ENCODE data around the gene MBL2. TPM values are rescaled to one million over a fixed set of nuclear protein-coding genes. Genes with fewer than 3 reads are reported as not detected.

The MBL2 gene
- total RNA-seq, 2 donors from 2014 or later: not detected

DNA sequence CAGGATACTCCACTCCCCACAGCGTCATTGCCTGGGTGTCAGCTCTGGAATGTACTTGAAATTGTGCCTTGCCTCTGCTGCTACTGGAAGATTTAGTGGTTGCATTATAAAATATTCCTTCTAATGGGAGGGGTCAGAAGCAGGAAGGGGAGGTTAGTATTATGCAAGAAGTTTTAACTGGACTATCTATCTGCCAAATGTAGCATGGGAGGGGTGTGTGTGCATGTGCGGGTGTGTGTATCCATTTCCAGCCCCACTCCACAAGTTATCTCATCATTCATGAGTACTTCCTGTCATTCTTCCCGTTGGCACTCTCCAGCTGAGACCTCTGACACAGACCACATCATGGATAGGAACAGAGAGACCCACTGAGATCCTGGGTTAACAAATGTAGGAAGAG lies 13.4 kb downstream of the MBL2 start:
- no peak overlapping the region for H3K4me3 Mint-ChIP-seq
- H3K4me1 Mint-ChIP-seq (ENCODE audit: low read depth in 2 of 2): no peaks in the 10 kb centered on the region
- H3K27ac Mint-ChIP-seq: no peak overlapping the region
- no peaks in the 10 kb centered on the region for H3K27me3 Mint-ChIP-seq
- ATAC-seq: no peak
- peaks cover 8% of the 10 kb centered on the region for H3K9me3 Mint-ChIP-seq
- no peak for DNase-seq (ENCODE audit: low spot score)
- no peaks in the 10 kb centered on the region for H3K36me3 Mint-ChIP-seq

DNA sequence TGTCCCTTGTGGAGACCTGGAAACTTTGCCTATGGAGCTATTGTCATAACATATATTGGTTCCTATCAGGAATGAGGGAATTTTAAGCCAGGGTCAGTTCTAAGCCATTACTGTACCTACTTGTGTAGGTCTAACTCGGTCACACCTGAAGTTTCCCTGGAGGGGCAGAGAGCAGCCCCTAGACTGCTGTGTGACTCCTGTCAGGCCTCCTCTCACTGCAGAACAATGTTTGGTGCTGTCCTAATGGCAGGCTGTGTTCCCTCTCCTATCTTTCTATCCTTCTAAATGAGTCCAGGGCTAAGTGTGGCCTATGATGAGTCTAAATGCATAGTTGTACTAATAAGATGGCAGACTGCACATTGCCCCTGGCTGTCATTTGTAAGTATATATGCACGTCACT lies 14.2 kb downstream of the MBL2 start:
- Mint-ChIP-seq H3K36me3 (no peaks in the 10 kb centered on the region), H3K27me3 (no peaks in the 10 kb centered on the region), H3K9me3 (peaks cover 8% of the 10 kb centered on the region), H3K4me1 (ENCODE audit: low read depth in 2 of 2) (no peaks in the 10 kb centered on the region), H3K27ac (no peak overlapping the region), H3K4me3 (no peak overlapping the region)
- ATAC-seq: no peak
- no peak for DNase-seq (ENCODE audit: low spot score)

DNA sequence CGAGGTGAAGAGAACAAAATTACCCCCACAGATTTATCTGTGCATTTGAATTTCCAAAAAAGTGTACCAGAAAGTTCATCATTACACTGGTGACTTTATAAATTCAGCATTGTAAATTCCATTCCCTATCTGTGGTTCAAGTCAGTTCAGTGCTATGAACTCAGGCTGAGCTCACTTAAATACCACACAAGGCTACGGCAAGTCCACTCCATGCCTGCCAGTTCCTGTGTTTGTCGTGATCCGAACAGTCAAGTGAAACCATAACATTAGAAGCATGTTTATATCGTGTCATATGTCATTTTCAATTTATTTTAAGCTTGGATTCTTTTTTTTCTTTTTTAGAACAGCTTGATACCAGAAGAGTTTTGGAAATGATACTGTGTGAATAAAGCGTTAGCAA lies 14.8 kb downstream of the MBL2 start:
- H3K4me1 Mint-ChIP-seq (ENCODE audit: low read depth in 2 of 2): no peaks in the 10 kb centered on the region
- H3K36me3 Mint-ChIP-seq: no peaks in the 10 kb centered on the region

DNA sequence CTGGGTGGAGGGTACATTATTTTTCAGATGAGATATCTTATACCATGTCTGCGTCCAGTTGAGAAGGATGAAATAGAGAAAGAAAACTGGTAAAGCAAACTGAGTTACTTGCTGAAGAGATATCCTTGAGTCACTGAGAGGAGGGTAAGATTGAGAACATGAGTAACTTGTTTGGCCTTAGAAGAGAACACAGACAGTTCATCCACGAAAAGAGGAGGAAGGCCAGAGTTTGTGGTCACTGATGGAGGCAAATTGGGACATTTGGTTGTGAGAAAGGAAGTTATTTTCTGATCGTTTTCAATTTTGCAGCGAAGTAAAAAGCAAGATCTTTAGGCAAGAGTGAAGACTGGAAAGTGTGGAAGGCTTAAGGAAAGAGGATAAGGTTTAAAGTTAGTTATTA lies 15.6 kb downstream of the MBL2 start:
- Mint-ChIP-seq H3K27me3 (no peaks in the 10 kb centered on the region), H3K4me1 (ENCODE audit: low read depth in 2 of 2) (no peaks in the 10 kb centered on the region), H3K9me3 (peaks cover 4% of the 10 kb centered on the region), H3K36me3 (no peaks in the 10 kb centered on the region), H3K4me3 (no peak overlapping the region), H3K27ac (no peak overlapping the region)
- ATAC-seq: no peak
- no peak for DNase-seq (ENCODE audit: low spot score)

More for the DNA sequence above, 14.8 kb downstream of the MBL2 start:
- Mint-ChIP-seq H3K27ac (no peak overlapping the region), H3K9me3 (peaks cover 8% of the 10 kb centered on the region), H3K4me3 (no peak overlapping the region), H3K27me3 (no peaks in the 10 kb centered on the region)
- no peak for ATAC-seq
- no peak for DNase-seq (ENCODE audit: low spot score)

DNA sequence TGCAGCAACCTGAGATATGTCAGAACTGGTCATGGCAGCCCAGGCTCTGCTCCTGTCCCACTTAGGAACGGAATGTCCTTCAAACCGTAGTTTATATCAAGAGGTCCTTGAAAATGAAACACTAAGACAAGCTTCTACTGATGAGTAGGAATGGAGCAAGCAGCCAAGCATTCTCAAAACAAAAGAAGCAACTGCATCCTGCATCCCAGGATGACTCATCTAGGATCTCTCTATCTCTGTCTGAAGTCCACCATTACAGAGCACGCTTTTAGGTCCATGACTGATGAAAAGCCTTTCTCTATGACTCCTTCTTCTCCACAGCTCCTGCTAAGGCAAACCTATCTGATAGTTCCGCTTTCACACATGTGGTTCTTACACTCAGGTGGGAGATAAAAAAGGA lies 16.3 kb downstream of the MBL2 start:
- DNase-seq (ENCODE audit: low spot score) (no peak), ATAC-seq (no peak)
- Mint-ChIP-seq H3K9me3 (peaks cover 4% of the 10 kb centered on the region), H3K27me3 (no peaks in the 10 kb centered on the region), H3K36me3 (no peaks in the 10 kb centered on the region), H3K4me1 (ENCODE audit: low read depth in 2 of 2) (no peaks in the 10 kb centered on the region), H3K27ac (no peak overlapping the region), H3K4me3 (no peak overlapping the region)

DNA sequence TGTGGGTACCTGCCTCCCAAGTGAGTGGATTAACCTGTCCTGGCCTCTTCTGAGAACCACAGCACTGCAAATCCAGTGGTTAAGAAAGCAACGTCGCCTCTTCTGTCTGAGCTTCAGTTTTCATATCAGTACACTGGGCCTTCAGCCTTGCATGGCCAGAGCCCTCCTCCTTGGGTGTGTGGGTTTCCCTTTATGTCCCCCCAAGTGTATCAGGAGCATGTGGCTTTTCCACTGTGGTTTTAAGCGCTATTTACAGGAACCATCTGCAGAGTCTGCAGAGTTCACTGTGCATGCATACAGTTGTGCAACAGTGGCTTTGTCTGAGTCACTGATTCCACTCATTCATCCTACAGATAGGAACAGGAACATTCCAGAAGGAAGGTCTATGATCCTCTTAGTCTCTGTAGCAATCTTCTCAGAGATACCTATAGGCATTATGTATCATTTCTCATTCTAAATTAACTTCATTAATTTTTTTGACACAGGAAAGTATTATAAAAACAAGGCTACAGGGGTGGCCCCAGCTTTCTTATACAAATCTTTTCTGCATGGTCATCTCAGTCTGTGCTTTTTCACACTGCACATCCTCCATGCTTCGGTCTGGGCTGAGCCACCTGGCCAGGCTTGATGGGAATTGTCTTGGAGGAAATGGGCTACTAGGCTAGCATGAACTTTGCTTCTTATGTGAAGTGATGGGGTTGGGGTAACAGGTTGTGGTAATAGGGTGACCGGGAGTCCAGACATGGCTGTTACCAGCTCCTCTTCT lies 17.1 kb downstream of the MBL2 start:
- DNase-seq (ENCODE audit: low spot score) (no peak), ATAC-seq (peak; percentile 27 to 57)
- no peaks in the 10 kb centered on the region for H3K27me3 Mint-ChIP-seq
- H3K36me3 Mint-ChIP-seq: no peaks in the 10 kb centered on the region
- no peak overlapping the region for H3K4me3 Mint-ChIP-seq
- no peaks in the 10 kb centered on the region for H3K4me1 Mint-ChIP-seq (ENCODE audit: low read depth in 2 of 2)
- peaks cover 4% of the 10 kb centered on the region for H3K9me3 Mint-ChIP-seq
- no peak overlapping the region for H3K27ac Mint-ChIP-seq

DNA sequence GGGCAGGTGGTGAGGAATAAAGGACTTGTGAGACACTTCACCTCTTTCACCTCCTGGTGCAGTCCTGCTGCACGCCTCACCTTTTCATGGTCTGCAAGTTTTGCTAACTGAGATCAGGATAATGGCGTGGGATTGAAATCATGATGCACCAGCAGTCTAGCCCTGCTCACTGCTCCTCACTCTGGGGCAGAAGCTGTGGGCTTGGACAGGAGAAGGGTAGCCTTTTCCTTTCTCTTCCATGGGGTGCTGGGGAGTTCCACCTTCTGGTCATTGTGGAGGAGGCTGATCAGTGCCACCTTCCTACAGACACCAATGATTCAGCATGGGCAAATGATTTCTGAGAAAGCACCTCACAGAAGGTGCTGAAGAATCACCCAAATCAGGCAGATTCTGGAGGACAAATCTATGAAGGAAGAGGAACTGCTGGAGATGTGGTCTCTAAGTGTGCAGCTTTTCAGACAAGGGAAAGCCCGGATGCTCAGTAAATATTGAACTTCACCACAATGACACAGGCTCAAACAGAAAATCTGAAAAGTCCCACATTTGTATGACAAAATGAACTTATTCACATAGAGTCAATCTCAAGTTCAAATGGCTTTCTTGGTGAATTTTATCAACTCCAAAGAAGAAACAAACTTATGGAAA lies 19.7 kb downstream of the MBL2 start:
- Mint-ChIP-seq H3K4me1 (ENCODE audit: low read depth in 2 of 2) (no peaks in the 10 kb centered on the region), H3K4me3 (no peak overlapping the region), H3K27ac (no peak overlapping the region), H3K9me3 (peaks cover 15% of the 10 kb centered on the region), H3K36me3 (no peaks in the 10 kb centered on the region), H3K27me3 (no peaks in the 10 kb centered on the region)
- DNase-seq (ENCODE audit: low spot score) (no peak), ATAC-seq (no peak)

DNA sequence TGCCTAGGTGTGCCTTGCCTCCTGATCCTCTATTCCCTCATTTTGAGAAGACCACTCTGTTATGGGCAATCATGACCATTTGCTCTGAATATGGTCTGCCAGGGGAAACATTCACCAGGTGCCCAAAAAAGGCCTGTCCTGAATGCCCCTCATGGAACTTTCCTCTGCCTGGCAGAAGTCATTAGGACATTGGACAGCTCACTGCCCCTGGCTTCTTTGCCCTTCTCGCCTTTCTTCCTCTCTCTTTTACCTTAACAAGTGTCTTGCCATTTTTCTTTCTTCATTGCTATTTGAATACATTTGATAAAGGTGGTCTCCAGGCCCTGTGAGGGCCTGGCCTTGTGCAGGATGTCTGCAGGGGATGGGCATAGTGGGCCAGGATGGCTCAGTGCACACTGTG lies 20.3 kb downstream of the MBL2 start:
- Mint-ChIP-seq H3K4me1 (ENCODE audit: low read depth in 2 of 2) (no peaks in the 10 kb centered on the region), H3K27me3 (no peaks in the 10 kb centered on the region), H3K27ac (no peak overlapping the region), H3K9me3 (peaks cover 15% of the 10 kb centered on the region), H3K36me3 (no peaks in the 10 kb centered on the region), H3K4me3 (no peak overlapping the region)
- DNase-seq (ENCODE audit: low spot score) (no peak), ATAC-seq (no peak)

DNA sequence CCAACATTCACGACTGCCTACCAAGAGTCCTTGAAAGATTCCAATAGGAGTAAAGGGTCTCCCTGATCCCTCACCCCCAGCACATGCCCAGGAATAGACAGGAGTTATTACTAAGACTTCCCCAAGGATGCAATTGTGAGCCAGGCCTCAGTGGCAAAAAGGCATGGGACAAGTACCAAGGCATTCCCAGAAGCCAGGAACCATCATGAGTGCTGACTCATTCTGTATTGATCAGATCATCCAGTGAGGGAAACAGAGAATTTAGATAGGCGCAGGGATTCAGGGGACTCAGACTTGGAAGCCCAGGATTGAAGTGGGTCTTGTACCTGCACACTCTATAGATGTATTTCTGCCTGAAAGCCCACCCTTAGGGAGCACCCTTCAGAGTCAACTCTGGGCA lies 21.2 kb downstream of the MBL2 start:
- Mint-ChIP-seq H3K27me3 (no peaks in the 10 kb centered on the region), H3K9me3 (peaks cover 11% of the 10 kb centered on the region), H3K4me1 (ENCODE audit: low read depth in 2 of 2) (no peaks in the 10 kb centered on the region), H3K27ac (no peak overlapping the region), H3K36me3 (no peaks in the 10 kb centered on the region), H3K4me3 (no peak overlapping the region)
- ATAC-seq (no peak), DNase-seq (ENCODE audit: low spot score) (no peak)

DNA sequence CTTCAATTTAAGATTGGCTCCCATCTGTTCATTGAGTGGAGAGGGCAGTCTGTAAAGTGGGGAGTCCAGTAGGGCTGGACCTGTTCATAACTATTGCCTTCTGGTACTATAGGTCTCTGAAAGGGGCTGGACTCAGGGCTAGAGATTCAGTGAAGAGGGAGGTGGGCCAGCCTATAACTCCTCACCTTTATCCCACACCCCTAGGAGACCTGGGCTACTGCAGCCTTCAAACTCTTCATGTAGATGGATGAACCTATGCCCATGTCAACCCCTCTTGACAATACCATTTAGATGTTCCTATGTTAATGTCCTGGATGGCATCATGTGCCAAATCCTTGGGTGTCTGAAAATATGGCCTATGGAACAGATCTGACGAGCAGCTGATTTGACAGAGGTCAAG lies 22.0 kb downstream of the MBL2 start:
- Mint-ChIP-seq H3K27ac (no peak overlapping the region), H3K27me3 (no peaks in the 10 kb centered on the region), H3K9me3 (peaks cover 11% of the 10 kb centered on the region), H3K4me1 (ENCODE audit: low read depth in 2 of 2) (no peaks in the 10 kb centered on the region), H3K4me3 (no peak overlapping the region), H3K36me3 (no peaks in the 10 kb centered on the region)
- DNase-seq (ENCODE audit: low spot score) (no peak), ATAC-seq (no peak)

DNA sequence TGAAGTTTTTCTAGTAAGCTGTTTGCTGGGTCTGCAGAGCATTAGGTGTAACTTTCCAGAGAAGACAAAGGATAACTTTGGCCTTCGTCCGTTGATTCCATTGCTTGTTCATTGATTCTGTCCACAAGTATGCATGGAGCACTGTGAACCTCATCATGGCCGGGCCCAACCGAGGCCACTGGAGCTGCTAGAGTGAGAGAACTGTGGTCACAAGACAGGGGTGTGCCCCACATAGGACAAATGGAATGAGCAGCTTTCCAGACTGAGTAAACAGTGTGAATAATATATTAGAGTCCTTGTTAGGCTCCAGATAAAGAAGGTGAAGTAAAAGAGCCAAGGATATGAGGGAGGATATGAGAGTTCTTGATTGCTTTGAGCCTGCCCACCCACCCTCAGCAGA lies 24.9 kb downstream of the MBL2 start:
- no peaks in the 10 kb centered on the region for H3K27me3 Mint-ChIP-seq
- H3K4me1 Mint-ChIP-seq (ENCODE audit: low read depth in 2 of 2): no peaks in the 10 kb centered on the region
- H3K27ac Mint-ChIP-seq: no peak overlapping the region
- no peaks in the 10 kb centered on the region for H3K36me3 Mint-ChIP-seq
- H3K9me3 Mint-ChIP-seq: peaks cover 11% of the 10 kb centered on the region
- DNase-seq (ENCODE audit: low spot score): no peak
- H3K4me3 Mint-ChIP-seq: no peak overlapping the region
- ATAC-seq: no peak

DNA sequence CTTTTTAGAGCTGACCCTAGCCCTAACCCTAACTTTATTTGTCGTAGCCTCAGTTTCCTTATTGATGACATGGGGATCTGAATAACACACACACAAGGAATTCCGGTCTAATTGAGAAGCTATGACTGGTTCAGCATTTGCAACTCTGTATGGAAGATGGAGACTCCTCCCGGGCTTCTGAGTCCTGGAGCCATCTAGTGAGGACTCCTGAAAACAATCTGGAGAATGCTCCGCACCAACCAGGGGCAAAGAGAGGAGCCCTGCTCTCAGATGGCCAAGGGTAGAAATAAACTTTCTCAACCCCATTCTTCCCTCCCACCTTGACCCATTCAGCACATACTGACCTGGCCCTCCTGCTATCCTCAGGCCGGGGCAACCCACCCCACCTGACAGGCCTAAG lies 26.4 kb downstream of the MBL2 start:
- Mint-ChIP-seq H3K4me3 (no peak overlapping the region), H3K36me3 (no peaks in the 10 kb centered on the region), H3K9me3 (peaks cover 11% of the 10 kb centered on the region), H3K27ac (no peak overlapping the region), H3K27me3 (no peaks in the 10 kb centered on the region), H3K4me1 (ENCODE audit: low read depth in 2 of 2) (no peaks in the 10 kb centered on the region)
- ATAC-seq: no peak
- no peak for DNase-seq (ENCODE audit: low spot score)

DNA sequence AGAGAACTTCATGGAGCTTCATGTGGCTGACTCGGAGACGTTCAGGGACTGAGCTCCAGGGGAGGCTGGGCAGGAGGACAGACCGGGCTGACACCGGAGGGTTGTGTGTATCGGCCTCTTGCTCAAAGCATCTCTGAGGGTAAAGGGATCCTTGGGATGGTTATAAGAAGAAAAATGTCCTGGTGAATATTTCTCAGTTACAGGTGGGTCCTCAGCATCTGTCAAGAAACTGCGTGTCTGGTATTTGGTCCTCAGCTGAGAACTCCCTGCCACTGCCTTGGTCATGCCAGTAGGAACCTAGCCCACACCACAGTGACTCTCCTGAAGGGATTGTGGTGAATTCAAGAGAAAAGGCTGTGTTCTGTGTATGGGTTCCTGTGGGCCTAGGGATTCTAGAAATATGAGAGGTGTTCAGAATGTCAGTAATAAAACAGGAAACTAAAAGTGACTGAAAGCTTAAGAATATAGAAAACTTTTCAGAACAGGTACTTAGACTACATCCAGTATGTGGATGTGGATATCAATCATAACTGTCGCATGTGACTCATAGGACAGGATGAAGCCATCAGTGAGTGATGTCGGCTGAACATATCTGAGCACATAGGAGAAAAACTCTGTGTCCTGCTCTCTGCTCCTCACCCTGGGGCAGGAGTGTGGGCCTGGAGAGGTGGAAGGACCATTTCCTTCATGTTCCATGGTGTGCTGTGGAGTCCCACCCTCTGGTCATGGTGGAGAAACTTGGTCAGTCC lies 28.4 kb downstream of the MBL2 start:
- H3K9me3 Mint-ChIP-seq: peaks cover 7% of the 10 kb centered on the region
- H3K27me3 Mint-ChIP-seq: no peaks in the 10 kb centered on the region
- no peak overlapping the region for H3K4me3 Mint-ChIP-seq
- DNase-seq (ENCODE audit: low spot score) (no peak), ATAC-seq (no peak)
- H3K4me1 Mint-ChIP-seq (ENCODE audit: low read depth in 2 of 2): no peaks in the 10 kb centered on the region
- H3K36me3 Mint-ChIP-seq: no peaks in the 10 kb centered on the region
- H3K27ac Mint-ChIP-seq: no peak overlapping the region

DNA sequence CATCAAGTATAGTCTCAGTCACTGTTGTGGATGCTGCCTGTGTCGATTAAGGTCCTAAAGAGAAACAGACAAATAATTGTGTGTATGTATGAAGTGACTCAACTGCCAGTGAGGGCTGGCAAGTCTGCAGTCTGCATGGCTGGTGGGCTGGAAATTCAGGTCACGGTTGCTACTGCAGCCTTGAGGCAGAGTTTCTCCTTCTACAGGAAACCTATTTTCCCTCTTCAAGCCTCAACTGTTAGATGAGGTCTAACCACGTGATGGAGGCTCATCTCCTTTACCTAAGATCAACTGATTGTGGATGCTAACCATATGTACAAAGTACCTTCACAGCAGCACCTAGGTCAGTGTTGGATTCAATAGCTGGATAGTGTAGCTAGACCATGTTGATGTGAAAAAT lies 29.9 kb downstream of the MBL2 start:
- DNase-seq (ENCODE audit: low spot score): no peak
- Mint-ChIP-seq H3K36me3 (no peaks in the 10 kb centered on the region), H3K4me1 (ENCODE audit: low read depth in 2 of 2) (no peaks in the 10 kb centered on the region), H3K27ac (no peak overlapping the region), H3K9me3 (no peaks in the 10 kb centered on the region), H3K4me3 (no peak overlapping the region), H3K27me3 (no peaks in the 10 kb centered on the region)
- ATAC-seq: no peak
